ENCODE results near the gene ARHGDIA.

Gene ARHGDIA

GRCh38 chr17:81884968-81885367 lies 13.8 kb upstream of the ARHGDIA start:
- Histone ChIP-seq H3K4me3 (ENCODE audit: extremely low read depth, insufficient read depth, low read length, poor library complexity, severe bottlenecking) (no peak overlapping the region), H3K27ac (ENCODE audit: low read depth, low read length, severe bottlenecking) (no peak overlapping the region), H3K36me3 (ENCODE audit: control insufficient read depth, insufficient read depth, low read length) (peaks cover 96% of the 10 kb centered on the region), H3K4me1 (ENCODE audit: control insufficient read depth, insufficient read depth, low read length, poor library complexity, severe bottlenecking) (peaks cover 6% of the 10 kb centered on the region), H3K9me3 (ENCODE audit: control insufficient read depth, low read length) (no peaks in the 10 kb centered on the region)
- 98% methylated on average over 5 of the region's 5 CpGs for WGBS, 2 experiments (ENCODE audit: insufficient coverage in 2 of 2)

- H3K9me3 ChIP-seq (ENCODE audit: control insufficient read depth, low read length) = no peaks in the 10 kb centered on the region
- peaks cover 96% of the 10 kb centered on the region for H3K36me3 ChIP-seq (ENCODE audit: control insufficient read depth, insufficient read depth, low read length)
- peaks cover 2% of the 10 kb centered on the region for H3K4me1 ChIP-seq (ENCODE audit: control insufficient read depth, insufficient read depth, low read length, poor library complexity, severe bottlenecking)
- no peak overlapping the region for H3K4me3 ChIP-seq (ENCODE audit: extremely low read depth, insufficient read depth, low read length, poor library complexity, severe bottlenecking)
- 94 to 96% methylated on average over 11 of the region's 11 CpGs for WGBS, 2 experiments (ENCODE audit: insufficient coverage in 2 of 2)
- no peak overlapping the region for H3K27ac ChIP-seq (ENCODE audit: low read depth, low read length, severe bottlenecking)
Measured at GRCh38 chr17:81884520-81884919, 13.4 kb upstream of the ARHGDIA start.

- peaks cover 67% of the 10 kb centered on the region for H3K36me3 ChIP-seq (ENCODE audit: control insufficient read depth, insufficient read depth, low read length)
- 96 to 100% methylated on average over 4 to 5 of the region's 5 CpGs for WGBS, 2 experiments (ENCODE audit: insufficient coverage in 2 of 2)
- no peaks in the 10 kb centered on the region for H3K4me1 ChIP-seq (ENCODE audit: control insufficient read depth, insufficient read depth, low read length, poor library complexity, severe bottlenecking)
- no peak overlapping the region for H3K4me3 ChIP-seq (ENCODE audit: extremely low read depth, insufficient read depth, low read length, poor library complexity, severe bottlenecking)
- no peak overlapping the region for H3K27ac ChIP-seq (ENCODE audit: low read depth, low read length, severe bottlenecking)
- no peaks in the 10 kb centered on the region for H3K9me3 ChIP-seq (ENCODE audit: control insufficient read depth, low read length)
Measured at GRCh38 chr17:81879121-81879520, 8.0 kb upstream of the ARHGDIA start.

- Histone ChIP-seq H3K4me1 (ENCODE audit: control insufficient read depth, insufficient read depth, low read length, poor library complexity, severe bottlenecking) (no peaks in the 10 kb centered on the region), H3K36me3 (ENCODE audit: control insufficient read depth, insufficient read depth, low read length) (peaks cover 58% of the 10 kb centered on the region), H3K27ac (ENCODE audit: low read depth, low read length, severe bottlenecking) (no peak overlapping the region), H3K9me3 (ENCODE audit: control insufficient read depth, low read length) (no peaks in the 10 kb centered on the region), H3K4me3 (ENCODE audit: extremely low read depth, insufficient read depth, low read length, poor library complexity, severe bottlenecking) (no peak overlapping the region)
- WGBS, 2 experiments (ENCODE audit: insufficient coverage in 2 of 2) = 100% methylated on average over 1 of the region's 3 CpGs; no CpG with 5 or more reads in 1 of the 2 experiments
Measured at GRCh38 chr17:81878294-81878693, 7.2 kb upstream of the ARHGDIA start.

GRCh38 chr17:81877569-81877968 lies 6.4 kb upstream of the ARHGDIA start:
- peaks cover 51% of the 10 kb centered on the region for H3K36me3 ChIP-seq (ENCODE audit: control insufficient read depth, insufficient read depth, low read length)
- WGBS, 2 experiments (ENCODE audit: insufficient coverage in 2 of 2) = 87 to 96% methylated on average over 3 of the region's 5 CpGs
- H3K27ac ChIP-seq (ENCODE audit: low read depth, low read length, severe bottlenecking) = no peak overlapping the region
- H3K9me3 ChIP-seq (ENCODE audit: control insufficient read depth, low read length) = no peaks in the 10 kb centered on the region
- no peaks in the 10 kb centered on the region for H3K4me1 ChIP-seq (ENCODE audit: control insufficient read depth, insufficient read depth, low read length, poor library complexity, severe bottlenecking)
- no peak overlapping the region for H3K4me3 ChIP-seq (ENCODE audit: extremely low read depth, insufficient read depth, low read length, poor library complexity, severe bottlenecking)

GRCh38 chr17:81871387-81872230 lies 472 bp upstream of the ARHGDIA start:
- H3K4me3 ChIP-seq (ENCODE audit: extremely low read depth, insufficient read depth, low read length, poor library complexity, severe bottlenecking) = peak overlapping the region; percentile 86
- H3K4me1 ChIP-seq (ENCODE audit: control insufficient read depth, insufficient read depth, low read length, poor library complexity, severe bottlenecking) = peaks cover 28% of the 10 kb centered on the region
- 7% methylated on average over 68 to 83 of the region's 86 CpGs for whole genome bisulfite sequencing, 2 experiments (ENCODE audit: insufficient coverage in 2 of 2)
- H3K9me3 ChIP-seq (ENCODE audit: control insufficient read depth, low read length) = no peaks in the 10 kb centered on the region
- H3K36me3 ChIP-seq (ENCODE audit: control insufficient read depth, insufficient read depth, low read length) = peaks cover 33% of the 10 kb centered on the region
- H3K27ac ChIP-seq (ENCODE audit: low read depth, low read length, severe bottlenecking) = peak overlapping the region; percentile 93

GRCh38 chr17:81870131-81870980 lies 781 bp downstream of the ARHGDIA start:
- 1% methylated on average over 57 to 59 of the region's 65 CpGs for WGBS, 2 experiments (ENCODE audit: insufficient coverage in 2 of 2)

GRCh38 chr17:81869221-81870130 lies 1.7 kb downstream of the ARHGDIA start:
- H3K4me3 ChIP-seq (ENCODE audit: extremely low read depth, insufficient read depth, low read length, poor library complexity, severe bottlenecking) = peak overlapping the region; percentile 86
- peaks cover 53% of the 10 kb centered on the region for H3K36me3 ChIP-seq (ENCODE audit: control insufficient read depth, insufficient read depth, low read length)
- no peaks in the 10 kb centered on the region for H3K9me3 ChIP-seq (ENCODE audit: control insufficient read depth, low read length)
- H3K4me1 ChIP-seq (ENCODE audit: control insufficient read depth, insufficient read depth, low read length, poor library complexity, severe bottlenecking) = peaks cover 41% of the 10 kb centered on the region
- peak overlapping the region; percentile 82 for H3K27ac ChIP-seq (ENCODE audit: low read depth, low read length, severe bottlenecking)
- WGBS, 2 experiments (ENCODE audit: insufficient coverage in 2 of 2) = 43 to 52% methylated on average over 38 to 49 of the region's 52 CpGs

More at GRCh38 chr17:81870131-81870980, 781 bp downstream of the ARHGDIA start:
- H3K9me3 ChIP-seq (ENCODE audit: control insufficient read depth, low read length) = no peaks in the 10 kb centered on the region
- H3K27ac ChIP-seq (ENCODE audit: low read depth, low read length, severe bottlenecking) = peak overlapping the region; percentile 82
- peaks cover 37% of the 10 kb centered on the region for H3K4me1 ChIP-seq (ENCODE audit: control insufficient read depth, insufficient read depth, low read length, poor library complexity, severe bottlenecking)
- peaks cover 44% of the 10 kb centered on the region for H3K36me3 ChIP-seq (ENCODE audit: control insufficient read depth, insufficient read depth, low read length)
- peak overlapping the region; percentile 86 for H3K4me3 ChIP-seq (ENCODE audit: extremely low read depth, insufficient read depth, low read length, poor library complexity, severe bottlenecking)

- Histone ChIP-seq H3K4me3 (ENCODE audit: extremely low read depth, insufficient read depth, low read length, poor library complexity, severe bottlenecking) (no peak overlapping the region), H3K9me3 (ENCODE audit: control insufficient read depth, low read length) (no peaks in the 10 kb centered on the region), H3K36me3 (ENCODE audit: control insufficient read depth, insufficient read depth, low read length) (peaks cover 60% of the 10 kb centered on the region), H3K27ac (ENCODE audit: low read depth, low read length, severe bottlenecking) (peak overlapping the region; percentile 82), H3K4me1 (ENCODE audit: control insufficient read depth, insufficient read depth, low read length, poor library complexity, severe bottlenecking) (peaks cover 41% of the 10 kb centered on the region)
- WGBS, 2 experiments (ENCODE audit: insufficient coverage in 2 of 2) = 68 to 82% methylated on average over 24 to 30 of the region's 30 CpGs
Measured at GRCh38 chr17:81868674-81869220, 2.4 kb downstream of the ARHGDIA start.

All from mesodermal cell (in vitro differentiated cells).